ENCODE results near the gene BCL2L15.

Gene BCL2L15

DNA sequence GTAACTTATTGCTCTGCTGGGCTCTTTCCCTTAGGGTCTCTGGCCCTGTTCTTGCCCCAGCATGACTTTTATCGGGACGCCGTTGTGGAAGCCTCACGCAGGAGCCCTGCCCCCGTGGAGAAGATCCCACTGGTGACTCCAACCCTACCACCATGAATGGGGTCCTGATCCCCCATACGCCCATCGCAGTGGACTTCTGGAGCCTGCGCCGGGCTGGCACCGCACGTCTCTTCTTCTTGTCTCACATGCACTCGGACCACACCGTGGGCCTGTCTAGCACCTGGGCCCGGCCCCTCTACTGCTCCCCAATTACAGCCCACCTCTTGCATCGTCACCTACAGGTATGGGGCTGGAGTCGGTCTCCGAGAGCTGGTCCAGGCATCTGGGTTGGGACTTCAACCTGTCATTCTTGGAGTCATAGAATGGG lies 18.1 kb upstream of the BCL2L15 start:
- TF ChIP-seq, protein P1, sequence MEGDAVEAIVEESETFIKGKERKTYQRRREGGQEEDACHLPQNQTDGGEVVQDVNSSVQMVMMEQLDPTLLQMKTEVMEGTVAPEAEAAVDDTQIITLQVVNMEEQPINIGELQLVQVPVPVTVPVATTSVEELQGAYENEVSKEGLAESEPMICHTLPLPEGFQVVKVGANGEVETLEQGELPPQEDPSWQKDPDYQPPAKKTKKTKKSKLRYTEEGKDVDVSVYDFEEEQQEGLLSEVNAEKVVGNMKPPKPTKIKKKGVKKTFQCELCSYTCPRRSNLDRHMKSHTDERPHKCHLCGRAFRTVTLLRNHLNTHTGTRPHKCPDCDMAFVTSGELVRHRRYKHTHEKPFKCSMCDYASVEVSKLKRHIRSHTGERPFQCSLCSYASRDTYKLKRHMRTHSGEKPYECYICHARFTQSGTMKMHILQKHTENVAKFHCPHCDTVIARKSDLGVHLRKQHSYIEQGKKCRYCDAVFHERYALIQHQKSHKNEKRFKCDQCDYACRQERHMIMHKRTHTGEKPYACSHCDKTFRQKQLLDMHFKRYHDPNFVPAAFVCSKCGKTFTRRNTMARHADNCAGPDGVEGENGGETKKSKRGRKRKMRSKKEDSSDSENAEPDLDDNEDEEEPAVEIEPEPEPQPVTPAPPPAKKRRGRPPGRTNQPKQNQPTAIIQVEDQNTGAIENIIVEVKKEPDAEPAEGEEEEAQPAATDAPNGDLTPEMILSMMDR (IDR thresholded peaks at IDR 0.05; ENCODE audit: insufficient read depth, missing control alignments) = no peak
- FAIRE-seq = no peak
- DNase-seq (ENCODE audit: insufficient read length, low spot score) = no peak

DNA sequence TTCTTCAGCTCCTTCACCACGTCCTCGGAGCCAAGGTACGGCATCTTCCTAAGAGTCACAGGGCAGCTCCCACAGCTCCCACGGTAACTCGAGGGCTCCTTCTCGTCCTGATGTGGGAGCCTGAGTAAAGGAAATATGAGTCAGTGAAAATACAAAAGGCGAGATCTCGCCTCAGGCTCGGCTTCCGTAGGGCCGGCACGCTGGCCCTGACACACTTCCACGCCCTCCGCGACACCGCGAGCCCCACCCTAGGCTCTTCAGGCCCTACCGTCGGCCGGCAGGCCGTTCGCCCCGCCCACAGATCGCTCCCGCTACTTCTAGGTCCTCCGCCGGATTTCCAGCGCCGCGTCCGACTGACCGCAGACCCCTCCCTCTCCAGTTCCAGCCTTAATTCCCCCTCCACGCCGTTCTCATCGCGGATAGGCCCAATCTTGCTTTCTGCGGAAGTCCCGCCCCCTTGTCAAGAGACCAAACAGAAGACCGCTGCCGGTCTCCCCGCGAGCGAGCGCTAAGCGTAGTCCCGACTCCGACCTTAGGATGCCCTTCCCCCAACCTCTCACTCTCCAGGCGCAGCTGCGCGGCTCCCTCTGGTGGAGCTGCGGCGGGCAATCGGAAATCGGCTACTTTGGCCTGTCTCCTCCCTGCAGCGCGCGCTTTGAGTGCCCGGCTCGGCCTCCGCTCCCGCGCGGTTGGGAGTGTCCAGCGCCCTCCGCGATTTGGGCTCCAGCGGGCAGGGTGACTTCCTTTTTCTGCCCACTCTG lies 17.5 kb upstream of the BCL2L15 start, which contains the start of the genes AP4B1 and DCLRE1B:
Gene AP4B1 (minus strand): TSS at position 126 of the 761 bp plus-strand sequence. CDS start 82 bp downstream, at position 44.
Gene DCLRE1B (plus strand): TSS at position 653 of the 761 bp plus-strand sequence. CDS start 261 bp downstream, outside the sequence.
- TF ChIP-seq, protein P1 (IDR thresholded peaks at IDR 0.05; ENCODE audit: insufficient read depth, missing control alignments) = peak; percentile 68
- DNase-seq (ENCODE audit: insufficient read length, low spot score) (peak; percentile 74), FAIRE-seq (no peak)

DNA sequence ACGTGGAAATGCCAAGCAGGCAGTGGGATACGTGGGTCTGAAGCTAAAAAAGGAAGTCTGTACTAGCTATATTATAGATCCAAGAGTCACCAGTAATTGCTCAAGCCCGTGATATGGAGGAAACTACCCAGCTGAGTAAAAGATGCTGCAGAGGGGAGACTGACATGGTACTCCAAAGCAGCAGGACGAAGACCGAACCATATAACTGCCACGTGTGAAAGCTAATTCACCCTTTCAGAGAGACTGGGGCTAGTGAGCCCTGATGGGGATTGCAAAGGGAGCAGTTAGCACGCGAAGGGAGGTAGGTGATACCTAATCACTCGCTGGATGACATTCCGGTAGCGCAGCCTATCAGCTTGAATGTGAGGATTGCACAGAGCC lies 16.9 kb upstream of the BCL2L15 start:
- TF ChIP-seq, protein P1 (IDR thresholded peaks at IDR 0.05; ENCODE audit: insufficient read depth, missing control alignments) = no peak
- DNase-seq (ENCODE audit: insufficient read length, low spot score) = no peak
- no peak for FAIRE-seq

DNA sequence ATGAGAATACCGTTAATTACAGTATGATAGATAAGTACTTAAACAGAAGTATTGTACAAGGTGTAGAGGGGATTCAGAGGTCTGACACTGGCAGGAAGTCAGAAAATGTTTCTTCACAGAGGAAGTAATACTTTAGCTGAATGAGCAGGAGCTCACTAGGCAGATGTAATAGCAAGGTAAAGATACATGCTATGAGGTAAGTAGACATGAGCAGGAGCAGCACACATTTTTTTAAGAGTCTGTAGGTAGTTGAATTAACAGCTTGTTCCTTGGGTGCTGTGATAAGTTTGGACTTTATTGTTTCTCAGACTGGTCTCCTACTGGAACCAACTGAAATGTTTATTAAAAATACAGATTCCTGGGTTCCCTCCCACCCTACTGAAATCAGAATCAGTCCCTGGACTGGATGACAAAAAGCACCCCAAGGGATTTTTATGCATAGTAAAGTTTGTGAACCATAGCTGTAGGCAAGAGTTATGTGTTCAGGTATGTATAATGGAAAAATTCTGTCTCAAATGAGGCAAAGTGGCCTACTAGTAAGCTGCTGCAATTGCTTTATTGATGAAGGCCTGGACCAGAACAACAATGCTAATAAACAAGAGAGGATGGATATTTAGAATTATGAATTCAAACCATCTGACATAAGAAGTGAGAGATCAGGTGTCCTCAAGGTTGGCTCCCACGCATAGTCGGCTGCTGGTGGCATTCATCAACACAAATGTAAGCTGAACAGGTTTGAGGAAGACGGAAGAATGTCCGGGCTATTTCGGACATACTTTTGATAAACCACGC lies 16.3 kb upstream of the BCL2L15 start:
- TF ChIP-seq, protein P1 (IDR thresholded peaks at IDR 0.05; ENCODE audit: insufficient read depth, missing control alignments) = no peak
- FAIRE-seq = no peak
- DNase-seq (ENCODE audit: insufficient read length, low spot score) = no peak

DNA sequence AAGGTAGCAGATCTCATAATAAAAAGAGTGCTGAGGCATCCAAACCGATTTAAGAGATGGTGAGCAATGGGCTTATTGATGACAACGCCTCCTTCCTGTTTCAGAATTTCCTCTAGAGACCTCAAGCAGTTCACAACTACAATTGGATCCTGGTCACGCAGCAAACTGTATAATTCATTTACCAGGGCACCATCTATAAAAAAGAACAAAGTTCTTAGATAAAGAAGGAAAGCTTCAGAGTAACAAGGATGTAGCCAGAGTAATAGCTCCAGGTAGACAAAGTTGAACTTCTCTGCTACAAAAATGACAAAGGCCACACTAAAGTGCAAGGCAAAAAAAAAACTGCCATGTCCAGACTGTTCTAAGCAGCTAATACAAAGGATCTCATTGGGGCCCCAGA lies 13.8 kb upstream of the BCL2L15 start:
- no peak for DNase-seq (ENCODE audit: insufficient read length, low spot score)
- FAIRE-seq = no peak
- TF ChIP-seq, protein P1 (IDR thresholded peaks at IDR 0.05; ENCODE audit: insufficient read depth, missing control alignments) = no peak

DNA sequence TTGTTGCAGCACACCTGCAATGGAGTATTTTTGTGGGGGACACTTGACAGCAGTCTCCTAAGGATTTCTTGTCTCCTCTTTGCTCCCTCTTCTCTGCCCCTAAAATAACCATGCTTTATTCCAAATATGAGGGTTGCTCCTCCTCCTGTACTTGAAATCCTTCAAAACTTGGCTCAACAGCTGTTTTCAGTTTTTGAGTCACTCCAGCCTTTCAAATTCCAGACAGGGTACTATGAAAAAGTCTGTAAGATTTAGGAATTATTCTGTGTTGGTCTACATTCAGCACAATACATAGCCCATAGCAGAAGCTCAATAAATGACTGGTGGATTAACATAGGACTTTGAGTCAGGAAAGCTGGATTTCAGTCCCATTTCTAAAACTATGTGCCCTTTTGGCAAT lies 11.7 kb upstream of the BCL2L15 start:
- no peak for DNase-seq (ENCODE audit: insufficient read length, low spot score)
- no peak for FAIRE-seq
- TF ChIP-seq, protein P1 (IDR thresholded peaks at IDR 0.05; ENCODE audit: insufficient read depth, missing control alignments) = no peak
